Suprapubic skin (tissue), 4 donors: ENCODE measurements around the gene MINDY4. TPM values are rescaled to one million over a fixed set of nuclear protein-coding genes. Genes with fewer than 3 reads are reported as not detected.

Experiments used
- DNase-seq, 2 donors: peaks; one replicate each; pipeline ENCODE4 v3.0.0-alpha.2; 2019; ENCODE audit warnings: low spot score in 2 of 2
- H3K27ac ChIP-seq: fragments of 200-600 bp; sonication (generic); one replicate; pipeline ENCODE4 v1.5.1; 2019
- H3K27me3 ChIP-seq: fragments of 200-600 bp; sonication (generic); one replicate; pipeline ENCODE4 v1.5.1; 2019
- H3K36me3 ChIP-seq: fragments of 200-600 bp; sonication (generic); one replicate; pipeline ENCODE4 v1.5.1; 2019
- H3K4me1 ChIP-seq: fragments of 200-600 bp; sonication (generic); one replicate; pipeline ENCODE4 v1.5.1; 2019
- H3K4me3 ChIP-seq: fragments of 200-600 bp; sonication (generic); one replicate; pipeline ENCODE4 v1.5.1; 2019; ENCODE audit warnings: mild to moderate bottlenecking
- H3K9me3 ChIP-seq: fragments of 200-600 bp; sonication (generic); one replicate; pipeline ENCODE4 v1.5.1; 2019
- EP300 ChIP-seq: sonication (generic); formaldehyde crosslinking; IDR thresholded peaks from one replicate; pipeline ENCODE4 v1.6.1; 2017; ENCODE audit warnings: antibody characterized with exemption
- POLR2A ChIP-seq, 2 donors: fragments of 450-650 bp; IDR thresholded peaks; one replicate each; pipeline ENCODE4 v1.6.1; 2017; ENCODE audit warnings: antibody characterized with exemption in 2 of 2, mild to moderate bottlenecking in 2 of 2, moderate library complexity in 2 of 2
- POLR2AphosphoS5 ChIP-seq, 3 donors: sonication (generic); formaldehyde crosslinking; IDR thresholded peaks; one replicate each; pipeline ENCODE4 v1.6.1; 2017; ENCODE audit warnings: antibody characterized with exemption in 3 of 3
- WGBS: methylation state at CpG from one replicate; pipeline ENCODE4 v1.1.5; 2018; 5-methylcytosine and 5-hydroxymethylcytosine counted together
- total RNA-seq, 4 donors: library from RNA; depleted of rRNA; stranded (reverse); fragments of >200 nt; gene quantifications; one replicate each; pipeline ENCODE4 v1.1.0, GENCODE V29; 2016
- TF ChIP-seq, protein P1 (sequence below), 2 donors: fragments of 200-600 bp in 1 of 2; fragments of 450-650 bp in 1 of 2; sonication (generic) in 1 of 2; IDR thresholded peaks; one replicate each; pipeline ENCODE4 v1.5.1; 2016 to 2019; ENCODE audit warnings: antibody characterized with exemption in 2 of 2, mild to moderate bottlenecking in 1 of 2, moderate library complexity in 1 of 2

MINDY4 gene
- total RNA-seq, 4 donors from 2014 or later, result 4.6 to 10.5 (median 6.1) TPM

DNA sequence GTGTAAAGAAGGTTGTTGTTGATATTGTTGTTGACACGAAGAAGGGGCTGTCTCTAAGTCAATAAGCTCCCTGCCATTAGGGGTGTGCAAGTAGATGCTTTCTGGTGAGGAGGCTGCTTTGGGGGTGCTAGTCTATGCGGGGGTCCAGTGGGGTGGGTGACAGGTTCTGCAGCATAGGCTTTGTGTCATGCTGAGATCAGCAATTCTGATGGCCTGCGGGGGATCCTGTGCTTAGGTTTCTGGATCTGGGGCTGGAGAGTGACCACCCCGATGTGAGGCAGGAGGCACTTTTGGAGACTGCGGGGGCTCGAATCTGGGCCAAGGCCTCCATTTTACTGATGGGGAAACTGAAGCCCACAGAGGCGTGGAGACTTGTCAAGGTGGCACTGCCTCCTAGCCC, 145.6 kb downstream of the MINDY4 start:
- Histone ChIP-seq H3K4me3 (peak overlapping the region; percentile 36), H3K4me1 (peaks cover 31% of the 10 kb centered on the region)

DNA sequence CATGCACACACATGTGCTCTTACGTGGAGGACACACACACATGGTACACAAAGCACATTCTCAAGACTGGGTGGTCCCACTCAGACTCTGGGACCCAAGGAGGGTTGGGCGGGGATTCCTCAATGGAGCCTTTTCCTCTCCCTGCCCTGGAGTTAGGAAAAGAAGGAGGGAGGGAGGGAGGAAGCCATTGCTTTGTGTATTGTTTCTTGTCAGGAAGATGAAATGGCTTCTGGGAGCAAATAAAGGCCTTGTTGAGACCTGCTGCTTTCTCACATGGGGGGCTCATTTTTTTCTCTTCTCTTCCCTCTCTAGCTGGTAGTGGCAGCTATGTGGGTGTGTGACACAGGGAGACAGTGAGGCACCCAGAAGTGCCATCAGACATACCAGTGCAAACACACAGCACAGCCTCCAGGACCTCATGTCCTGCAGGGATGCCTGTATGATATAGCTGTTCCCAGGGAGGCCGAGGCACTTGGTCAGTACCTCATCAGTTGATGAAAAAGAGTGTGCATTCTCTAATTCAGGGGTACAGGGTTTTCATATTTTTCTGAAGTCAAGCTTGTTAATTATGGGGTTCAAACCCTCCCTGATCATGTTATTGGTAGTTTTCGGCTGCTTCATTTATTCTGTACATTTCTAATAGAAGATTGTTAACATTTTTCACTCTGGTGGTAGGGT, 146.1 kb downstream of the MINDY4 start:
- peak overlapping the region; percentile 36 for H3K4me3 ChIP-seq
- no peaks in the 10 kb centered on the region for H3K9me3 ChIP-seq
- 82% methylated on average over 4 of the region's 4 CpGs for WGBS
- H3K4me1 ChIP-seq, result peaks cover 31% of the 10 kb centered on the region
- H3K27me3 ChIP-seq, result no peaks in the 10 kb centered on the region
- H3K36me3 ChIP-seq, result no peaks in the 10 kb centered on the region
- TF ChIP-seq POLR2AphosphoS5 (IDR thresholded peaks at IDR 0.05) (no peak), EP300 (no peak), POLR2A (IDR thresholded peaks at IDR 0.05) (no peak)
- TF ChIP-seq, protein P1, sequence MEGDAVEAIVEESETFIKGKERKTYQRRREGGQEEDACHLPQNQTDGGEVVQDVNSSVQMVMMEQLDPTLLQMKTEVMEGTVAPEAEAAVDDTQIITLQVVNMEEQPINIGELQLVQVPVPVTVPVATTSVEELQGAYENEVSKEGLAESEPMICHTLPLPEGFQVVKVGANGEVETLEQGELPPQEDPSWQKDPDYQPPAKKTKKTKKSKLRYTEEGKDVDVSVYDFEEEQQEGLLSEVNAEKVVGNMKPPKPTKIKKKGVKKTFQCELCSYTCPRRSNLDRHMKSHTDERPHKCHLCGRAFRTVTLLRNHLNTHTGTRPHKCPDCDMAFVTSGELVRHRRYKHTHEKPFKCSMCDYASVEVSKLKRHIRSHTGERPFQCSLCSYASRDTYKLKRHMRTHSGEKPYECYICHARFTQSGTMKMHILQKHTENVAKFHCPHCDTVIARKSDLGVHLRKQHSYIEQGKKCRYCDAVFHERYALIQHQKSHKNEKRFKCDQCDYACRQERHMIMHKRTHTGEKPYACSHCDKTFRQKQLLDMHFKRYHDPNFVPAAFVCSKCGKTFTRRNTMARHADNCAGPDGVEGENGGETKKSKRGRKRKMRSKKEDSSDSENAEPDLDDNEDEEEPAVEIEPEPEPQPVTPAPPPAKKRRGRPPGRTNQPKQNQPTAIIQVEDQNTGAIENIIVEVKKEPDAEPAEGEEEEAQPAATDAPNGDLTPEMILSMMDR (IDR thresholded peaks at IDR 0.05), result no peak
- DNase-seq, result no peak
- H3K27ac ChIP-seq, result peak overlapping the region; percentile 34

More for the DNA sequence above, 145.6 kb downstream of the MINDY4 start:
- Histone ChIP-seq H3K27me3 (no peaks in the 10 kb centered on the region), H3K36me3 (no peaks in the 10 kb centered on the region), H3K27ac (peak overlapping the region; percentile 34), H3K9me3 (no peaks in the 10 kb centered on the region)
- WGBS, result 74% methylated on average over 5 of the region's 7 CpGs
- TF ChIP-seq EP300 (no peak), POLR2AphosphoS5 (IDR thresholded peaks at IDR 0.05) (no peak), POLR2A (IDR thresholded peaks at IDR 0.05) (no peak)
- TF ChIP-seq, protein P1 (IDR thresholded peaks at IDR 0.05), result no peak
- no peak for DNase-seq

DNA sequence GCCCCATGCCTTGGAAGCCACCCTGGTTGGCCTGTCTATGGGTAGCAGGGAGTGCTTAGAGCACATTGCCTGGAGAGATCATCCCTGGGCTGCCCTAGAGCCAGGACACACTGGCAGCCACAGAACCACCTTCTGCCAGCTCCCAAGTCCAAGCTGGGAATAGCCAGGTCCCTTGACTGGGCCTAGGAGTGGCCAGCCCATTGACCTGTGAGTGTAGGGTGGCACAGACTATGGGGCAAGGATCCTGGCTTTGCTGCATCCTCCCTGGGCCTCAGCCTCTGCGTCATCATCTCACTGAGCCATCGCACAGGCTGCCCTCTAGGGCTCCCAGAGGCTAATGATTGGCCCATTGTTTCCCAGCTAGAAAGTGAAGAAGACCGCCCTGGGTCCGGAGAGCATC, 147.5 kb downstream of the MINDY4 start:
- no peak overlapping the region for H3K4me3 ChIP-seq
- H3K27me3 ChIP-seq, result no peaks in the 10 kb centered on the region
- H3K36me3 ChIP-seq, result peaks cover 5% of the 10 kb centered on the region
- peak overlapping the region; percentile 24 for H3K27ac ChIP-seq
- DNase-seq, result peak; percentile 40 to 44
- H3K9me3 ChIP-seq, result no peaks in the 10 kb centered on the region
- TF ChIP-seq POLR2AphosphoS5 (IDR thresholded peaks at IDR 0.05) (no peak), EP300 (no peak), POLR2A (IDR thresholded peaks at IDR 0.05) (no peak)
- TF ChIP-seq, protein P1 (IDR thresholded peaks at IDR 0.05), result no peak
- WGBS, result no CpG with 5 or more reads among the region's 4 CpGs
- H3K4me1 ChIP-seq, result peaks cover 31% of the 10 kb centered on the region

DNA sequence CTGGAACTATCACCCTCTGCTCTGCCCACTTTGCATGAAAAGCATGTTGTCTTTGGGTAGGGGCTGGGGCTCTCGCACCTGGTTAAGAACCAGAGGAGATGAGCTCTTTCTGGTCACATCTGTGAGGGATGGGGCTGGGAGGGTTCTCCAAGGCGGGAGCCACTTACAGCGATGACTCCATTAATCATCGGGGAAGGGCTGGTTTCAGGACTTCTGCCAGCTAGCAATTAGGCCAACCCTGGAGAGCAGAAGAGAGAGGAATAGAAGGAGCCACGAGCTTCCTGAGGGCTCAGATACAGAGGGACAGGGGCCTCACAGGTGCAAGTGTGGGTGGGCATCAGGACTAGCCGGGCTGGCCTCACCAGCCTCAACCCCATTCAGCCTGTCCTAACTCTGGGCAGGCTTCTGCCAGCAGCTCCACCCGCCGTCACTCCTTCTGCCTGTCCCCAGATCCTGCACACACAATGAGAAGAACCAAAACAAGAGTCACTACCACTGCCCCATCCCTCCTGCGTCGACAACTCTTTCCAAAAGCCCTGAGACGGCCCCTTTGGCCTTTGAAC, 148.9 kb downstream of the MINDY4 start:
- H3K27ac ChIP-seq, result no peak overlapping the region
- peak overlapping the region; percentile 3 for H3K4me3 ChIP-seq
- WGBS, result 33% methylated on average over 10 of the region's 11 CpGs
- TF ChIP-seq EP300 (no peak), POLR2AphosphoS5 (IDR thresholded peaks at IDR 0.05) (no peak), POLR2A (IDR thresholded peaks at IDR 0.05) (no peak)
- TF ChIP-seq, protein P1 (IDR thresholded peaks at IDR 0.05), result no peak
- peak; percentile 59 to 77 for DNase-seq
- peaks cover 19% of the 10 kb centered on the region for H3K4me1 ChIP-seq
- no peaks in the 10 kb centered on the region for H3K9me3 ChIP-seq
- H3K36me3 ChIP-seq, result peaks cover 10% of the 10 kb centered on the region
- H3K27me3 ChIP-seq, result no peaks in the 10 kb centered on the region
